HG03039 (cell line): ENCODE results near the gene SLC29A2.
"Not testable (repeated sequence)": the region's sequence is repeated elsewhere in the genome, so short reads cannot be mapped to it uniquely, and the experiment has no call there.

Experiments used
- ATAC-seq: cut with Tn5 transposase; IDR thresholded peaks from one replicate; pipeline ENCODE4 v1.9.1; 2021; ENCODE audit warnings: mild to moderate bottlenecking, moderate library complexity; ENCODE audit not compliant: unreplicated experiment

Gene SLC29A2

GRCh38 chr11:66350560-66351235, 20.9 kb downstream of the SLC29A2 start:
- not testable (repeated sequence) for ATAC-seq

DNA sequence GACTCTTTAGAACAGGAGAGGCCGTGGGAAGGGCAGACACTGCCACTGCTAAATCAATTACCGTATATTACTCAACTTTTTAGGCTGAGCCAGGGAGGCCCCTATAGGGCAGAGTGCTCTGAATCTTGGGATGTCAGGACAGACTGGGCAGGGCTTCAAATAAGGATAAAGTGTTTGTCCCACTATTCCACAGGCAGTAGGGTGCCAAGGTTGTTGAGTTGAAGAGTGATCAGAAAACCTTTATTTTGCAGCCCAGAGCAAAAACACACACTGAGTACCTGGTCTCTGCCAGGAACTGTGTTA, 22.5 kb downstream of the SLC29A2 start:
- ATAC-seq = no peak

GRCh38 chr11:66347425-66348276, 23.9 kb downstream of the SLC29A2 start, which contains the start of gene B4GAT1:
B4GAT1 (minus strand) TSS chr11:66347629; CDS start chr11:66347545, 84 bp downstream.
- ATAC-seq = no peak

DNA sequence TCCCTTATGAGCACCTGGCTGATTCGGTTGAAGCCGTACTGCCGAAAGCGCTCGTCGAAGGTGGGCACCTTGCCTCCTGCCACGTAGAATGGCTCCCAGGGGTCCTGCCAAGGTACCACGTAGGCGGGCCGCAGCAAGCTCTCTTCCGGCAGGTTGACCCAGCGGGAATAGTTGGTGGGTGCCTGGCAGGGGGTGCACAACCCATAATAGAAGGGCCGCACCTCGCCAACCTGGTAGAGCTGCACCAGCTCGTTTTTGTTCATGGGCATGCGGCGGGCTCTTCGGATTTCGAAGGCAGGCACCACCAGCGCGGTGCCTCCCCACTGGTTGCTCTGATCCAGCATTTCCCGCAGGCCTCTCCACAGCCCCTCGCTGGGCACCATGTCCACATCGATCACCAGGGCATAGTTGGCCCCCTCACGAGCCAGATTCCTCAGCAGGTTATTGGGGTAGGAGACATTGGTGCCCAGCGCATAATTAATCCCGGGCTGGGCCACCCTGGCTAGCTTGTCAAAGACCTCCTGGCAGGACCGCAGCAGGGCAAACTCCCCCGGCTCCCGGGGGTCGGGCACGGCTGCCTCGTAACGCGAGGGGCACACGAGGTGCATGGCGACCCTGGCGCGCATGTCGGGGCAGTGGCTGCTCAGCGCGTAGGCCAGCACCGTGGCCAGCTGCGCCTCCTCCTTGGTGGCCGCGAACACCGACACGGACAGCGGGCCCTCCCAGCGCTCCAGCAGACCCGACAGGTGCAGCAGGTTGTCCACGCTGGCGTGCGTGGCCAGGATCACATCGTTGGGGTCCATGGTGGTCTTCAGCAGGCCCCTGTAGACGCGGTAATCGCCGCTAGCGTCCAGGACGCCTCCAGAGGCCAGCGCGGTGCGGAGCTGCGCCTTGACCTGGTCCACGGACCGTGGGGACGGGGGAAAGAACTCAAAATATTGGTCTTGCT, 24.8 kb downstream of the SLC29A2 start:
- ATAC-seq = no peak

DNA sequence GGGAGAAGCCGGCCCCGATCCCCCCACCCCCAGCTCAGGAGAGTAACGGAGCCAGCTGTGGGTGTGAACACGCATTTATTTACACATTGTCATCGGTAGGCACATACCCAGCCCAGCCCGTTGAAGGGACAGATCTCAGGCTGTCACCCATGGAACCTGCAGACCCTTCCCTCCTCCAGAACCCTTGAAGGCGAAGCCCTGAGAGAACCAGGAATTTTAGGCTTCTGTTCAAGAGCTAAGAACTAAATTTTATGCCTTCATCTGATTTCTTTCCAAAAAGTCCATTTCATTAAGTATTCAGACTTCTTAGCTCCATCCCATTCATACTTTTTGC, 26.3 kb downstream of the SLC29A2 start:
- no peak for ATAC-seq

DNA sequence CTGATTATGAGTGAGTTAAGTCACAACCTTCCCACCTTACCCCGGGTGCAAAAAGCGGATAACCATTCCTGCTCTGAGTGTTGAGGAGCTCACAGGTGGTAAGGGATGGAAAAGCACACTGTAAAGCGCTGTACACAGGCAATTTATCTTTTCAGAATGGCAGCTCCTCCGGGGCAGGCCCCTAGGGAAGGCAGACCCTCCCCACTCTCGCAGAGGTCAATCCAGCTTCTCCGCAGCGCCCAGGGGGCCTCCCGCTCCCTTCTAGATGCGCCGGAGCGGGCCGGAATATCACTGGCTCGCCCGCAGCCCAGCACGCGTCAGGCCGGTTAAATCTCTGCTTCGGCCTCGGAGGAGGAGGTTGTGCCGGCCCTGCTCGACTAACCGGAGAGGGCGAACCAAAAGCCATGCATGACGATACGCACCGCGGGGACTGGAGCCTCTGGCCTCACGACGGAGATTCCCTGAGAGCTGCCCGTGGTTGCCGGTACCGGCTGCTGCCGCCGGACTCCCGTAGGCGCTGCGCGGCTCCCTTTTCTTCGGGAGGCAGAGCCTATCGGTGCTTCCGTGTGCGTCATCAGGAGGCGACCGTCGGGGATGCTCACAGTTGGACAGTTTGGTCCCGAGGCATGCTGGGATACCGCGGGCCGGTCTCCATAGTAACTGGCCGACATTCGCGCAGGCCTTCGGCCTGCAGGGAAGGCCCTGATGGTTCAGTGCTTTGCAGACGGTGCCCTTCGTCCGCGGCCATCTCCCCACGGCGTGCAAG, 26.8 kb downstream of the SLC29A2 start, which contains the start of gene BRMS1:
TSS of gene BRMS1 (minus strand) at position 555 of the 766 bp plus-strand sequence. CDS start 2,870 bp downstream, outside the sequence.
- peak; percentile 60 for ATAC-seq

DNA sequence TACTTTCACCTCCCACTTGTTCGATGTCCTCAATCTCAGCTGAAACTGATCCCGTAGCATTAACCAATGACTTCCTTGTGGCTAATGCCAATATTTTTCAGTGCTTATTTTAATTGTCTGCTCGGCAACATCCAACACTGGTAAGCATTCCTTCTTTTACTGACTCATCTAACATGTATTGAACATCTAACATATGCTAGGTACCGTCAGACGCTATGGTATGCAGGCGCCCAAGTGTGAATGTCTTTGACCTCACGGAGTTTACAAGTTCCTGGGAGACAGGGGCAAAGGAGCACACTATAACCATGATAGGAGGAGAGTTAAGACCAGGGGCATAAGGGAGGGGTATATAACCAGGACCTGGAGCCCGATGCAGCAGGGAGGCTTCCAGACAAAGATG, 28.4 kb downstream of the SLC29A2 start:
- no peak for ATAC-seq

DNA sequence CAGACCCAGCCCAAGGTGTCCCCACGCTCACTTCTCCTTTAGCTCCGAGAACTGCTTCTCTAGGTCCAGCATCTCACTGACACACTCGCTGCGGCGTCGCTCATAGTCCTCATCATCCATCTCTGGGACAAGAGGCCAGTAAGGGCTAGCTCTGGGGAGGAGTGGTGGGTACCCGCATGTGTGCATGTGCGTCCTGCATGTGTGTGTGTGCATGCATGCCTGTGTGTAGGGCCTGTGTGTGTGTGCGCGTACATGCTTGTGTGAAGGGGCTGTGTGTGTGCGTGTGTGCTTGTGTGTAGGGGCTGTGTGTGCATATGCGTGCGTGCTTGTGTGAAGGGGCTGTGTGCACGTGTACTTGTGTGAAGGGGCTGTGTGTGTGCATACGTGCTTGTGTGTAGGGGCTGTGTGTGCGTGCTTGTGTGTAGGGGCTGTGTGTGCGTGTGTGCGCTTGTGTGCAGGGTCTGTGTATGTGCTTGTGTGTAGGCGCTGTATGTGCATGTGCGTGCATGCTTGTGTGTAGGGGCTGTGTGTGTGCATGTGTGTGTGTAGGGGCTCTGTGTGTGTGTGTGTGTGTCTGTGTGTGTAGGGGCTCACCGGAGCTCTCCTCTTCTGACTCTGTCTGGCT, 29.9 kb downstream of the SLC29A2 start:
- ATAC-seq = no peak

DNA sequence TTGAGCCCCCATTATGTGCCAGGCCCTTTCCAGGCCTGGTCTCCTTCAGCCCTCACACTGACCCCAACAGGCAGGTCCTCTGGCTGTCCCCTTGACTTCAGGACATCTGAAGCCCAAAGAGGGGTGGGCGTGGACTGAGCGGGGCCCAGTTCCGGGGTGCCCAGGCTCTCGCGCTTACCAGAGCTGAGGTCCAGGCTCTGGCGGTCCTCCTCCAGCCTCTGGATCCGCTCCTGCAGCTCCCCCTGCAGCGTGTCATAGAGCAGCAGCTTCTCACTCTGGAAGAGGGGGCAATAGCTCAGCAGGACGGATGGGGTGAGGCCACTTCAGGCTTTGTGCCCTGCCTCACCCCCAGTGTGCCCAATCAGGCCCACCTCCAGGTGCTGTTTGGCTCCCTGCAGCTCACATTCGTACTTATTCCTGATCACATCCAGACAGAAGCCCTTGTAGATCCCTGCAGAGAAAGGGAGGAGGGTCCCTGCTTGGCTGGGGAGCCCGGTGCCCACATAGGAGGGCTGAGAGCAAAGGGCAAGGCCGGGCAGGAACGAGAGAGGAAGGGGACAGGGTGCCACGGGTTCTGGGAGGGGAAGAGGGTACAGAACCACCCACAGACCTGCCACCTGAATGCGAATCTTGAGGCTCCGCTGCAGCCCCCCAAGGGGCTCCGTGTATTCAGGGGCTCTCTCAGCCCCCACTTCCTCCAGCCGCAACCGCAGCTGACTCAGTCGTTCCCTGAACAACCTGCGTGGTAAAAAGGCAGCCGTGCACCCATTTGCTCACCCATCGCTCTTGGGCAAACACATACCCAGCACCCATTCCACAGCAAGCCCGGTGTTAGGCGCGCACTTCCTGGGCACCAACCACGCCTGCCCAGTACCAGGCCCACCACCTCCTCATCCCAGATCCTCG, 30.7 kb downstream of the SLC29A2 start:
- ATAC-seq = no peak

GRCh38 chr11:66339686-66340483, 31.7 kb downstream of the SLC29A2 start:
- no peak for ATAC-seq

DNA sequence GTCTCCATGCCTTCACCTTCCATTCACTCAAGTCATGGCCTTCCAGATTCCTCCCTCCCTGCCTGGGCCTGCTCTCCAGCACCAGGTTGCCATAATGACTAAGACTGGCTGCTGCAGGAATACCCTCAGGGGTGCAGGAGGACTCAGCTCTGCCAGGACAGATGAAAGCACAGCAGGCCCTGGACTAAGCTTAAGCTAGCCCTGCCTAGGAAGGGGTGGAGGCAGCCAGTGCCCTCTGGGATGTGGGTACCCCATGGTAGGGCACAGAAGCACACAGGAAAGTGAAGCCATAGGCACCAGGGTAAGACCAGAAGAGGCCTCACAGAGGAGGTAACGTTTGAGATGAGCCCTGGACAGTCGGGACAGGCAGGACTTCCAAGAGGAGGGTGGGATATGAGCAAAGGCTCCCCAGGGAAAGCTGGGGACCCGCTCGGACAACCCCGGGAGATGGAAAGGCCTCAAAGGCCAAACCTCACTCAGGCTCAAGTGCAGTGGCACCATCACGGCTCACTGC, 32.3 kb downstream of the SLC29A2 start:
- ATAC-seq = no peak

GRCh38 chr11:66338276-66339161, 33.0 kb downstream of the SLC29A2 start:
- no peak for ATAC-seq

DNA sequence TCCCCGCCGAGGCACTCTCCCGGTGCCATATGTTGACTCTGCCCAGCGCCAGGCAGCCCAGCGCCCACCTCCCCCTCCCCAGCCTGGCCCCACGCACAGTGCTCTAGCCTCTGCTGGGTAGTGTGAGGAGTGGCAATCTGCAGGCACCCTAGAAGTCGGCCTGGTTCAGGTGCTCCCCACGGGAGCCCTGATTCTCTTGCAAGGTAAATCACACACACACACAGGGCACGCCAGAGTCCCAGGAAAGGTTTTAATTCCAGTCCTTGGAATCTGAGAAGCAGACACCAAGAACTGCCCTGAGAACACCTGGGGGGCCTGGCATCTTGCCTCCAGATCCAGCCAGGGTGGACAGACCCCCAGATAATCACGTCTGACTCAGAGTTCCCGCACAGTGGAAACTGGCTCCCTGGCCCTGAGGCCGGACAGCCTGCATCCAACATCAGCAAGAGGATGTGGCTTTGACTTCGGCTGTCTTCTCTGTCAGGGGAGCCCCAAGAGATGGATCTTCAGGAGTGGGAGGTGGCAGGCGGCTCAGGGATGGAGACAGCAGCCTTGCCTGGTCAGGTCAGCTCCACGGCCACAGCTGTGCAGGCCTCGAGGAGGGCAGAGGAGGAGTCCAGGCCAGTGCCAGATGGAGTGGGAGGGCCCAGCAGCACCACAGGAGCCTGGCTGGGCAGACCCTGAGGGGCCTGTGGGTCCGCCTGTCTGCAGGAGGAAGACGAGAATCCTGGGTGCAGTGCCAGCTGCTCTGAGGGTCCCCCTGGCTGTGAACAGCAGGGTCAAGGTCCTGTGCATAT, 34.3 kb downstream of the SLC29A2 start:
- ATAC-seq = peak; percentile 5

DNA sequence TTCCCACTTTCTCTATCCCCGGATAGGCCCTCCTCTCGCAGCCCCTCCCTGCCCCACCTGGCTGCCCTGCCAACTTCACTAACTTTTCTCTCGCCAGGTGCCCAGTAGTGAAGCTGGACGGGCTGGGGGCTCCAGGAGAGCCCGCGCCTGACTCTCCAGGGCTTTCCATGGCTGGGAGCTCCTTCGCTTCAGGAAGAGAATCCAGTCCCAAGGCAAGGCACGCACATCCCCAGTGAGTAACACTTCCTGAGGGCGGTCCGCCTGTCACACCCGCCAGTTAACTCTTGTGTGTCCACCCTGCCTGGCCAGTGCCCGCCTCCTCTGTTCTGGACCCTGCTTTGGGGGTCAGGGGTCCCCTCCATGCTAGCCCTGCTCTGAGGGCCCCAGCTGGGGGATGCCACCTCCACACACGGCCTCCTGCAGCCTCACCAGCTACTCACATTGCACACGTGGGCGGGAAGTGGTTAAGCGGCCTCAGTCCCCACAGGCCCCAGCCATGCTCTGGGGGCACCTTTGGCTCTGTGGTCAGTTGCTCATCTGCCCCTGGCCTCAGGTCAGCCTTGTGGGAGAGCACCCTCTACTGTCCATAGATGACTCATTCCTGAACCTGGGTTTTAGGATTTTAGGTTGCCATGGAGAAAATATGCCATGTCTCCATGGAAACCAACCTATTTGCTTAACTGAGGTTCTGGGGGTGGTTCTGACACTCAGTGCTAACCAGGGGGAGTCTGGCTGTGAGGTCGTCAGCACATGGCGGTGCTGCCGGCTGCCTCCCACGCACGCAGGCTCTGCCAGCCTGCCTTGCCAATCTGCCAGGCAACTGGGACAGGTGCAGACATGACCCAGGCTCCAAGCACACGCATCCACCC, 35.1 kb downstream of the SLC29A2 start, which contains the start of gene RIN1:
TSS of gene RIN1 (minus strand) at position 201 of the 869 bp plus-strand sequence. CDS start at position 169, 32 bp downstream.
- ATAC-seq = peak; percentile 39
